ENCODE measurements around the gene ELOVL1.

DNA sequence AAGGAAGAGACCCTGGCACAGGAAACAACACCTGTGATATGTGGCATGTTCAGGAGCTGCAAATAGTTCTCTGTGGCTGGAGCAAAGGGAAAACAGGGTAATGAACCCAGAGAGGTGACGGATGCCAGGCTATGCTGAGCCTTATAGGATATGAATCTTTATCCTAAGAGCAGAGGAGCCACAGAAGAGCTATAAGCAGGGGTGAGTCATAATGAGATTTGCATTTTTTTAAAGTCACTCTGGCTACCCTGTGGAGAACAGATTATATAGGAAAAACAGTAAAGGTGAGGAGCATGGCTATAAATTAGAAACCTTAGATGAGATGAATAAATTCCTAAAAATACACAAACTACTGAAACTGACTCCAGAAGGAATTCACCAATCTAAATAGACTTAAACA, 43.0 kb downstream of the ELOVL1 start:
- TF ChIP-seq, protein P1, sequence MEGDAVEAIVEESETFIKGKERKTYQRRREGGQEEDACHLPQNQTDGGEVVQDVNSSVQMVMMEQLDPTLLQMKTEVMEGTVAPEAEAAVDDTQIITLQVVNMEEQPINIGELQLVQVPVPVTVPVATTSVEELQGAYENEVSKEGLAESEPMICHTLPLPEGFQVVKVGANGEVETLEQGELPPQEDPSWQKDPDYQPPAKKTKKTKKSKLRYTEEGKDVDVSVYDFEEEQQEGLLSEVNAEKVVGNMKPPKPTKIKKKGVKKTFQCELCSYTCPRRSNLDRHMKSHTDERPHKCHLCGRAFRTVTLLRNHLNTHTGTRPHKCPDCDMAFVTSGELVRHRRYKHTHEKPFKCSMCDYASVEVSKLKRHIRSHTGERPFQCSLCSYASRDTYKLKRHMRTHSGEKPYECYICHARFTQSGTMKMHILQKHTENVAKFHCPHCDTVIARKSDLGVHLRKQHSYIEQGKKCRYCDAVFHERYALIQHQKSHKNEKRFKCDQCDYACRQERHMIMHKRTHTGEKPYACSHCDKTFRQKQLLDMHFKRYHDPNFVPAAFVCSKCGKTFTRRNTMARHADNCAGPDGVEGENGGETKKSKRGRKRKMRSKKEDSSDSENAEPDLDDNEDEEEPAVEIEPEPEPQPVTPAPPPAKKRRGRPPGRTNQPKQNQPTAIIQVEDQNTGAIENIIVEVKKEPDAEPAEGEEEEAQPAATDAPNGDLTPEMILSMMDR (IDR thresholded peaks at IDR 0.05; ENCODE audit: borderline replicate concordance, extremely low read depth, low read length, poor library complexity, severe bottlenecking), result no peak
- no peak for TF ChIP-seq EZH2 (IDR thresholded peaks at IDR 0.05; ENCODE audit: borderline replicate concordance, low read depth, low read length, severe bottlenecking)
